Measurements from ENCODE around the gene CNTNAP2. TPM values are rescaled to one million over a fixed set of nuclear protein-coding genes. Genes with fewer than 3 reads are reported as not detected.

Gene CNTNAP2
- total and polyA plus RNA-seq, 2 of the 8 experiments (the other 6 are each of a cell fraction or from before 2014, with no cell fraction given) = 27.9 to 71.0 TPM

DNA sequence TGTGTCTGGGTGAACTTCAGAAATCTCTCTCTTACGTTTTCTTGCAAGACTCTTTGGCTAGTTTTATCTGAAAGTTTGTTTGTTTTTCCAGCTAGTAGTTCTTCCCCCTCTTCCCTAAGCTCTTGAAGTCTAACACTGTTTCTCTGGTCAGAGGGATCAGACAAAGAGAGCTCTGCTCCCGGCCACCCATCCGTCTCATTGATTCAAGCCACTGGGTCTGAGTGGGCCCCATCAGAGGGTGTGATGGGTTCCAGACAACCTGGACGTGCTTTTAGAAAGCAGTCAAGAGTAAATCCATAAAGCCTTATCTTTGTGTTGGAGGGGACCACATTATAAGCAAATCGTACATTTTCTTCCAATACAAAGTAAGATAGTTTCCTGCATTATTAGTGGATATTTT lies 2231.4 kb downstream of the CNTNAP2 start:
- Histone ChIP-seq H2BK120ac (replicated peaks; ENCODE audit: low read depth, low read length) (no peak overlapping the region), H4K20me1 (replicated peaks in 1 of 2; ENCODE audit: control insufficient read depth in 1 of 2, insufficient read depth in 2 of 2, low read length in 2 of 2) (peaks cover 0 to 6% of the 10 kb centered on the region in 2 experiments), H3K18ac (ENCODE audit: extremely low read depth, low read length) (no peak overlapping the region), H2BK12ac (ENCODE audit: low read depth, low read length) (no peak overlapping the region), H3K23ac (ENCODE audit: insufficient read length) (no peak overlapping the region), H3K9me3 (ENCODE audit: insufficient read depth in 2 of 2, low read depth in 1 of 2, low read length in 1 of 2) (no peaks in the 10 kb centered on the region), H3K36me3 (ENCODE audit: control insufficient read depth in 2 of 4, insufficient read depth in 4 of 4, low read length in 3 of 4) (peaks cover 0 to 4% (median 1%) of the 10 kb centered on the region in 4 experiments; a peak in 2 of 8 replicates), H3K9ac (replicated peaks in 1 of 4; ENCODE audit: extremely low read depth in 1 of 4, low read depth in 3 of 4, low read length in 3 of 4) (no peak overlapping the region), H3K27ac (ENCODE audit: low read depth, low read length) (no peak overlapping the region), H3K27me3 (replicated peaks in 1 of 4; ENCODE audit: control insufficient read depth in 3 of 4, extremely low read depth in 1 of 4, insufficient read depth in 3 of 4, low read length in 3 of 4) (no peaks in the 10 kb centered on the region), H2BK5ac (ENCODE audit: low read depth, low read length) (no peak overlapping the region), H2AK5ac (ENCODE audit: low read depth, low read length) (0 out of 2 replicates have a peak overlapping the region, but pooled peaks have one; percentile 13), H3K4me2 (ENCODE audit: insufficient read depth in 1 of 2, low read depth in 2 of 2, low read length in 2 of 2) (no peak overlapping the region), H3K4ac (replicated peaks; ENCODE audit: insufficient read length, low read depth, low read length) (no peak overlapping the region), H4K91ac (replicated peaks; ENCODE audit: insufficient read length, low read length) (no peak overlapping the region), H2BK20ac (ENCODE audit: low read length) (no peak overlapping the region), H3K14ac (ENCODE audit: insufficient read length) (no peak overlapping the region), H2BK15ac (ENCODE audit: low read length) (no peak overlapping the region), H3K4me3 (ENCODE audit: extremely low read depth in 1 of 4, insufficient read depth in 2 of 4, low read depth in 3 of 4, low read length in 4 of 4) (no peak overlapping the region), H3K56ac (replicated peaks; ENCODE audit: insufficient read length, low read depth, low read length) (no peak overlapping the region), H4K5ac (ENCODE audit: insufficient read length, low read depth, low read length) (no peak overlapping the region), H4K8ac (ENCODE audit: extremely low read depth, insufficient read depth, low read length) (no peak overlapping the region), H3K79me1 (ENCODE audit: low read depth, low read length) (peaks cover 6% of the 10 kb centered on the region), H2AFZ (ENCODE audit: low read length) (no peak overlapping the region), H3K79me2 (ENCODE audit: control insufficient read depth in 1 of 2, insufficient read depth in 2 of 2, low read length in 2 of 2) (peaks cover 0 to 65% of the 10 kb centered on the region in 2 experiments; a peak in 2 of 4 replicates), H3K23me2 (ENCODE audit: low read depth, low read length) (no peaks in the 10 kb centered on the region), H3K4me1 (replicated peaks in 1 of 4; ENCODE audit: control insufficient read depth in 3 of 4, insufficient read depth in 4 of 4, low read length in 3 of 4) (peaks cover 0 to 8% (median 4%) of the 10 kb centered on the region in 4 experiments; a peak in 4 of 7 replicates)
- ChIA-PET CTCF (ENCODE audit: partially characterized antibody) (interaction anchor here (0.7 to 1.5 kb wide), 6 partner anchors 9 to 263 kb away, joined by 3 to 9 read pairs (median 4); no protein-coding TSS in a partner anchor), POLR2A (ENCODE audit: partially characterized antibody) (interaction anchor here (0.9 kb wide), 1 partner anchor 8 kb away, joined by 3 read pairs; no protein-coding TSS in a partner anchor)
- TF ChIP-seq RFX5 (IDR thresholded peaks at IDR 0.05; ENCODE audit: borderline replicate concordance, low read depth, low read length) (no peak), HDAC6 (IDR thresholded peaks at IDR 0.05; ENCODE audit: low read depth, low read length) (no peak), ZNF274 (IDR thresholded peaks at IDR 0.05; ENCODE audit: borderline replicate concordance, extremely low read depth, low read length) (no peak)
- DNase-seq (ENCODE audit: low read depth in 1 of 2, low spot score in 2 of 2) = no peak
- no peak for FAIRE-seq
- WGBS, 2 experiments (ENCODE audit: extremely low coverage in 1 of 2, insufficient coverage in 1 of 2, insufficient read length in 1 of 2, insufficient replicate concordance in 2 of 2, low coverage in 1 of 2, low lambda C conversion rate in 2 of 2, missing lambda C conversion rate in 1 of 2) = 91% methylated on average over 5 of the region's 5 CpGs; no CpG with 5 or more reads in 1 of the 2 experiments
